NOMO-1 treated with DMSO at 0.1 percent for 48 hours (cell line): ENCODE data around the gene CCDC71L.

ENCODE experiments used
- DNase-seq: peaks from one replicate; lab custom pipeline; 2025; ENCODE audit not compliant: unreplicated experiment; lab: John Stamatoyannopoulos, UW

The CCDC71L gene

DNA sequence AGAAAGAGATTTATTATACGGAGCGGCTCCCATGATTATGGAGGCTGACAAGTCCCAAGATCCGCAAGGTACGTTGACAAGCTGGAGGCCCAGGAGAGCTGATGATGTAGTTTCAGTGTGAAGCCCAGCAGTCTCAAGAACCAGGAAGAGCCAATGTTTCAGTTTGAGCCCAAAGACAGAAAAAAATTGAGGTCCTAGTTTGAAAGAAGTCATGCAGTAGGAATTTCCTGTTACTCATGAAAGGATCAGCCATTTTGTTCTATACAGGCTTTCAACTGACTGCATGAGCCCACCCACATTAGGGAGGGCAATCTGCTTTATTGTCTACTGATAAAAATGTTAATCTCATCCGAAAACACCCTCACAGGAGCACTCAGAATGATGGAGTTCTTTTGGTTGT, 51.5 kb downstream of the CCDC71L start:
- DNase-seq = no peak

DNA sequence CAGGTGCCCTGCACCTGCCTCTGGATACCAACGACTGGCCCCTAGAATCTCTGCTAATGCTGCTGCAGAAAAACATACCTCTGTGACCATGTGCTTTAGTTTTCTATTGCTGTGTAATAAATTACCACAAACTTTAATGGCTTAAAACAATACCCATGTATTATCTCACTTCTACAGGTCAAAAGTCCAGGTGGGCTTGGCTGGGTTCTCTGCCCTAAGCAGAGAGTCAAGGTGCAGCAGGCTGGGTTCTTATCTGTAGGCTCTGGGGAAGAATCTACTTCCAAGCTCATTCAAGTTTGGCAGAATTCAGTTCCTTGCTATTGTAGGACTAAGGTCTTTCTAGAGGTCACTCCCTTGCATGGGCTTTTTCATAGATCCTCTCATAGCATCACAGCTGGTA, 52.3 kb downstream of the CCDC71L start:
- no peak for DNase-seq
